NCI-H1930 (cell line): ENCODE measurements around the gene GRPEL1.

Source experiments
- DNase-seq, 2 experiments: peaks; one replicate each; lab custom pipeline; 2025; lab: John Stamatoyannopoulos, UW

Gene GRPEL1

DNA sequence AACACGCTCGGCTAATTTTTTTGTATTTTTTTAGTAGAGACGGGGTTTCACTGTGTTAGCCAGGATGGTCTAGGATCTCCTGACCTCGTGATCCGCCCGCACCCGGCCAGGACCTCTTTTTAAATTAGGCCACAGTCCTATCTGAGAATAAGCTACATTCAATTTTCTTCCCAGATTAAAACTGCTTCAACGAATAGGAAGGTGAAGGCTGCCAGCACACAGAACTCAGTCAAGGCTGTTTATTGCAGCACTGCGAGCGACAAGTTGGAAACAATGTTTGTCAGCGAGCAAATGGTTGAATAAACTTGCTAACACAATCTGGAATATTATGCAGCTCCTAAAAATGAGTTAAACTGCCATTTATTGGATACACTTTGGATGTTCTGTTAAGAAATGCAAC is 1.9 kb downstream of the GRPEL1 start:
- DNase-seq = no peak

DNA sequence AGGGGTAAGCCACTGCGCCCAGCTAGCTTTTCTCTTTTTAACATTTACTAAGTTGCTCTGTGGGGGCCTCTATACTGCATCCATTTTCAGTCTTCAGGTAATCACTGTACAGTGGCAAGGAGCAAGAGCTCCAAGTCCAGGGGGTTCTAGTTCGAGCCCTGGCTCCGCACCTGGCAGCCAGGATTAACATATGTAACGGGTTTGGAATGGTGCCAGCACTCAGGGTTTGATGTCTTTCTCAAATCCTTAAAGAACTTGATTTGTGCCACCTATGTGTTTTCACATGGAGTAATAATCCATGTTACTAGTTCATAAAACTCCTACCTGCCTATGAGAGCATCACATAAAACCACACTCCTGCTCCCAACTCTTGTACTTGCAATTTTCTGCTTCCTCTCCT is 4.5 kb downstream of the GRPEL1 start:
- no peak for DNase-seq

DNA sequence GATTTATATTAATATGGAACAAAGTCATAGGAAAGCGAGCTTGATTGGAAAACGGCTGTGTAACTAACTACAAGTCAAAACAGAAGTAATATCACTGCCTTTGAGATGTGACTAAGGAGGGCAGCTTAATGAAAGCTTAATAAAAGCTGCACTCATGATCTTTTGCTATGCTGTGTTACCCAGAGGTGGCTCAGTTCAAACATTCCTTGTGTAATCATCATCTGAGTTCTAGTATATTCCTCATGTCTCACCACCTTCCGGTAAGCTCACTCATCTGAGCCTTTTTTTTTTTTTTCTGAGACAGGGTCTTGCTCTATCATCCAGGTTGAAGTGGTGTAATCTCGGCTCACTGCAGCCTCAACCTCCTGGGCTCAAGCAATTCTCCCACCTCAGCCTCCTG is 5.0 kb downstream of the GRPEL1 start:
- no peak for DNase-seq

DNA sequence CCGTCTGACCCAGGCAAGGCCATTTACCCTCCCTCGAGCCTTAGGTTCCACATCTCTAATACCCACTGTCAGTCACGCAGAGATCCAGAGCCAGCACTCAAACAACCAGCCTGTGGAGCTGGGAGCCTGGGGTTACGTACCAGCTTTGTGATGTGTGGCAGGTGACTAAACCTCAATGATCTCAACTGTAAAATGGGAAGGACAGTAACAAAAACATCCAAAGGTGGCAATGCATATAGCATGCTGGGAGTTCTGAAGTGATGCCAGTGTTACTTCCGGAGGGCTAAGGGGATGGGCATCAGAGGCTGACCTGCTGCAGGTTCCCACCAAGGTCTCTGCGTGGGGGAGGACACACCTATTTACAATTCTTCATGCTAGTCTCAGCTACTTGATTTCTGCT is 6.0 kb downstream of the GRPEL1 start:
- DNase-seq = no peak

DNA sequence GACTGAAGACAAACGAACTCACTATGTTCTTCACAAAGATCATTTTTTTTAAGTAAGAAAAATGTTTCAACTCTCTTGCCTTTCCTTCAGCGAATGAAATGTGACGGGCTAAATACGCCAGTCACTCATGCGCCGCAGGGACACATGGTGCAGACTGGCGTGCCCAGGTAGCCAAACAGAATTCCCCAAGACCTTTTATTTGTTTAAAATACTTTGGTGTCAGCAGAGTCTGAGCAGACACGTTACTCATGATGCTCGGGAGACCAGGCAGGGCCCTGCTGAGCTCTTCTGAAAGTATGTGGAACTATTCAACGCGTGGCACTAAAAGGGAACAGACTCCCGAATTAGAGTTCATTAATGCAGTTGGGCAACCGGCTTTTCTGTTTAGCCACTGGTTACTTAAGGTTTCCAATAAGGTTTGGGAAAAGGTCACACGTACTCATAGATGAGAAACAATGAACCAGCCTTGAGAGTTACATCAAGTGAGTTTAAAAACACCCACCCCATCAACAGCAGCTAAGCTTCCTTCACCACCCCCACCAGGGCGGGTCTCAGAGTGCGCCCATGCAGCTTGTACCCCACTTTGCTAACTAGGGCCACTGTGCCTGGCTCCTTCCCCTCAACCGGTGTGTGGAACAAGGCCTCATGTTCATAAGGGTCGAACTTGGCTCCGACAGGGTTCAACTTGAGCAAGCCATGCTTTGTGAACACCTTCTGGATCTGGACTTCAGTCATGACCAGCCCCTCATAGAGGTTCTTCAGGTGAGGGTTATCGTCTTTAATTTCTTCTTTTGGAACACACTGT is 7.3 kb downstream of the GRPEL1 start:
- DNase-seq = no peak

DNA sequence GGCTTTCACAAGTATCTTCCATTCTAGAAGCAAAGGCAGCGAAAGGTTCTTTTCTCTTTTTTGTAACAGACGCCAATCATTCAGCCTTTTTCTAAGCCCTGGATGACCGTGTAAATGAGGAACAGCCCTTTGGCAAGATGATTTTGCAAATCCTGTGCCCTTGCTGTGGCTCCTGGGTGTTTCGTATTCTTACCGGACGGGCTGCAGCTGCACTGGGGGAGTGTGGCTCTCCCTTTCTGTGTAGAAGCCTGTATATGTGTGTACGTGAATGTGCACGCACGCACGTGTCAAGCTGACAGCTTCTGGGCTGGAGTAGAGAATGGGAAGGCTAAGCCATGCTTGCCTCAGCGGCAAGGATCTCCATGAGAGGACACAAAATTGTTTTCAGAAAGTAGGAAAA is 8.2 kb downstream of the GRPEL1 start:
- DNase-seq = no peak

DNA sequence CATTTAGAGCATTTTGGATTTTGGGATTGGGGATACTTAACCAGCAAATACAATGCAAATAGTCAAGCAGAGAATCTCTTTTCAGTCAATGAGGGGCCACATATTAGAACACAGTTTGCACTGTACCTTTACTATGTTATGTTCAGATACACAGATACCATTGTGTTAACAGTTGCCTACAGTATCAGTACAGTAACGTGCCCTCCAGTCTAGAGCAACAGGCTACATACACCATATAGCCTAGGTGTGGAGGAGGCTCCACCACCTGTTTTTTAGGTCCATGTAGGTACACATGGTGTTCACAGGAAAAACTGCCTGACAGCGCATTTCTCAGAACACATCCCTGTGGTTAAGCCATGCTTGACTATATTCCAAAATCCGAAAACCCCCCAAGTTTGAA is 9.1 kb downstream of the GRPEL1 start:
- DNase-seq = no peak

DNA sequence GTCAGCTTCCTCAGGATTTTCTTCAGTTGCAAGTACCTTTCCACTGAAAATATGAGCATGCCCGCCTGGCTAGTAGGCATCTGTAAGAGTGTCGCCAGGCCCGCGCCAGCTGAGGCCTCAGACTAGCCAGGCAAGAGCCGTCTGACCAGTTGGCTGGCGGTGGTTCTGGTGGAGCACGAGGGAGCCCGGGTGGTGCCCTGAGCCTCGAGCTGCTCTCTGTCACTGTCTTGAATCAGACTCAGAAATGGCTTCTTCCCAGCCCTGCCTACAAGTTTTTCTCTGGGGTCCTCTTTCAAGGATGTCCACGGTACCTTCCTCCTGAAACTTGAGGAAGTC is 11.9 kb downstream of the GRPEL1 start:
- DNase-seq = no peak

DNA sequence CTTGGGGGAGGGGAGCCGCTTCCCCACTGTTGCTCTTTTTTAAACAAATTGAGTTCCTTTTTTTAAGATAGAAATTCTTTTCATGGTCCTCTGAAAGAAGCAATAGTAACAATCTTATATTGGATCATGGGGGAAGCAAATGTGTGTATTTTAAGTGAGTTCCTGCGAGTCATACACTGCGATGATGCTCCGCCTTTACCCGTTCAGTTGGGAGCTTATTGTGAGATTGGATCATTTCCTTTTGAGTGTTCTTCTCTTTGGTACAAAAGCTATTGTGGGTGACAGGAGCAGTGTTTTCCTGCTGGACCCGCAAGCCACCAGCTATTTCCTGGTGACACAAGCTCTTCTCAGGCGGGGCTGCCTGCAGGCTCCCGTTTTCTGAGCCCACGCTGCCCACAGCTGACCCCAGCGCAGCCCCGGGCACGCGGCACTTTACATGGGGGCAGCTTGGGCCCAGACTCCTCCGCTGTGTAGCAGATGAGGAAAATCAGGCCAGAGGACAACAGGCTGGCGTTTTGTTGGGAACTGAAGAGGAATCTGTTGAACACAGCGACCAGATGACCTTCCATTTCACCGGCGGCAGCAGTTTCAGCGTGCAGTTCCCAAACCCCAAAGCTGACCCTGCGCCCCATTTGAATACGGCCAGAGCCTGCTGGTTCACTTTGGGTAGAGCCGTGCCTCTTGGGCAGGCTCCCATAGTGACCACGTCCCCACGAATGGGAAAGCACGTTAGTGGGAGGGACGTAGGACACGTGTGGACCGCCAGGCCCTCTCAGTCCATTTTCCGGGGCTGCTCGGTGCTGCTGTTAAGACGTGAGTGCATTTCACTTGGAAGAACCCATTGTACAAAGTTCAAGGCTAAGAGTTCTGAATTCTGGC is 12.5 kb downstream of the GRPEL1 start:
- DNase-seq = no peak

DNA sequence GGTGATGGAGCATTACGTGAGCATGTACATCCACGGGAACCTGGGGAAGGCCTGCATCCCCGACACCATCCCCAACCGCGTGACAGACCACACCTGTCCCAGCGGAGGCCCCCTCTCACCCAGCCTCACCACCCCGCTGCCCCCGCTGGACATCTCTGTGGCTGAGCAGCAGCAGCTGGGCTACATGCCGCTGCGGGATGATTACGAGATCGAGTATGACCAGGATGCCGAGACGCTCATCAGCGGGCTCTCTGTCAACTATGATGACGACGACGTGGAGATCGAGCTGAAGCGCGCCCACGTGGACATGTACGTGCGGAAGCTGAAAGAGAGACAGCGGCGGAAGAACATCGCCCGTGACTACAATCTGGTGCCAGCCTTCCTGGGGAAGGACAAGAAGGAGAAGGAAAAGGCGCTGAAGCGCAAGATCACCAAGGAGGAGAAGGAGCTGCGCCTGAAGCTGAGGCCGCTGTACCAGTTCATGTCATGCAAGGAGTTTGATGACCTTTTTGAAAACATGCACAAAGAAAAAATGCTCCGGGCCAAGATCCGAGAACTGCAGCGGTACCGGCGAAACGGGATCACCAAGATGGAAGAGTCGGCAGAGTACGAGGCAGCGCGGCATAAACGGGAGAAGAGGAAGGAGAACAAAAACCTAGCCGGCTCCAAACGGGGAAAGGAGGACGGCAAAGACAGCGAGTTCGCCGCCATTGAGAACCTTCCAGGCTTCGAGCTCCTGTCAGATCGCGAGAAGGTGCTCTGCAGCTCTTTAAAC is 13.6 kb downstream of the GRPEL1 start:
- no peak for DNase-seq

DNA sequence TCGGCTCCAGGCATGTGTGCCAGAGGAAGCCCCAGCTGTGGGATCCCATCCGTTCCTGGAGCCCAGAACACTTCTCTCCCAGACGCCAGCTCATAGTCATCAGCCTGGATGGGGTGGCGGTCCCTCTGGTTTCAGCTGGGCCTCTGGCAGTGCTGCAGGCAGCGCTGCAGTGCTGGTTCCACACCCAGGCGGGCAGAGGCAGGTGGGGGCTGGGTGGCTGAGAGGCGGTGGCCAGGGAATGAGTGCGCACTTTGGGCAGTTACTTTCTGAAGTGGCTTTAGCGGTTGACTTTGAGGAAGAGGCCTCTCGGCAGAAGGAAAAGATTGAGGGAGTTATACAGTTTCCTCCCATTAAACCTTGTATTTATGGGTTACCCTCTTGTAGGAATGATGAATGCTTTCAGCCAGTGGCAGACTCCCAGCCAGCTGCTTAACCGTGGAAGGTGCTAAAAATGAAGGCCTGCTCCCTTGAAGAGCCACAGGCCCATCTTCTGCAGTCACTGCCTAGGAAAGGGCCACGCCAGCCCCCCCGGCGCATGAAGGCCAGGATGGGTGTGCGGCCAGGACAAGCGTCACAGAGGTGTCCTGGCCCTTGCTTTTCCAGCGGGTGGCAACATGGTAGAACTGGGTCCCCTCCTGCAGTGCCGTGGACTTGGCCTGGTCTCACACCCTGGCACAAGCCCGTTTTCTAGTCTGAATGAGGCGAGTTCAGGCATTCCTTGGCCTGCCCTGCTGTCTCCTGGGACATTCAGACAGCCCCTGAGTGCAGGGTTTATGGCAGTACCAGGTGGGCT is 14.7 kb downstream of the GRPEL1 start:
- no peak for DNase-seq

DNA sequence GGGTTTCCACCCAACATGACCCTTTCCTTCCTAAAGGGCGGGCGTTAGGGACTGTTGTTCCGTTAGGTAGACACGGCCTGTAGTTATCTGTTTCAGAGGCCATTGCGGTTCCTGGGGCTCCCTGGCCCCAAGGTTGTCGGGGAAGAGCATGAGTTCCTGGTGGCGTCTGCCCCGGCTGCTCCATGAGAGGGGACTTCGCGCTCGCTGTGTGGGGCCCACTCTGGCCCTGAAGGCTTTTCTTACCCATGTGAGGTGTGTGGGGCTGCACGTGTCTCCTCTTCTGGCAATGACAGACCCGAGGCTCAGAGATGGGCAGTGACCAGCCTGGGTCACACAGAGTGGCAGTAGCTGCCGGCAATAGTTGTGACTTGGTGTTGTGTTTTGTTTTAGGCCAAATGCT is 15.6 kb downstream of the GRPEL1 start:
- no peak for DNase-seq

DNA sequence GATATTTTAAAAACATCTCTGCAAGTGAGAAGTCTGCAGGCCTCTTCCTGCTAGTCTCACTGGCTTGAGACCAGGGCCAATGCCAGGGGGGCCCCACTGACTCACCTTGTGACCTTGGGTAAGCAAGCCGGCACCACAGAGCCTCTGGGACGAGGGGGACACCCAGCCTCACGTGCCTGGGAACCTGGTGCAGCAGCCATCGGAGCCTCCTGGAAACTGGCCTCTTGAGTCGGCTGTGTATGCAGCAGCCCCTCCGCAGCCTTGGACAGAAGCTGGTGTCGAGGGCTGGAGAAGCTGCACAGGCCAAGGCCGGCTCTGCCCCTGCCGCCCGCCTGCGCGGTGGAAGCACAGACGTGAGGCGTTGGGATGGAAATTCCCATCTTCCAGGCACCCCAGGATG is 16.0 kb downstream of the GRPEL1 start:
- DNase-seq = no peak

DNA sequence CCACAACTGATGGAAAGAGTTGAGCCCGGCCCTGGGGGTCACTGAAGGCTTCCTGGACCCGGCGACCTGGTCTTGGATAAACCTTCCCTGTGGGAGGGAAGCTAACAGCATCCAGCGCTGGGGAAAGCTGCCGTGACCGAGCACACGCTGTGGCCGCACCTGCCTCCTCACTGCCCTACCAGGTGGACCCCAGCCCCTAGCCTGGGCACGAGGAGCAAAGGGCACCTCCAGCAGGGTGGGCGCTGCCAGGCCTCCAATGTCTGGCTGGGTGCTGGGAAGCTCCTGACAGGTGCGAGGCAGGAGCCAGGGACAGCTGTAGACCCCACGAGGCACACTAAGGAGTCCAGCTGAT is 16.7 kb downstream of the GRPEL1 start:
- DNase-seq = no peak

DNA sequence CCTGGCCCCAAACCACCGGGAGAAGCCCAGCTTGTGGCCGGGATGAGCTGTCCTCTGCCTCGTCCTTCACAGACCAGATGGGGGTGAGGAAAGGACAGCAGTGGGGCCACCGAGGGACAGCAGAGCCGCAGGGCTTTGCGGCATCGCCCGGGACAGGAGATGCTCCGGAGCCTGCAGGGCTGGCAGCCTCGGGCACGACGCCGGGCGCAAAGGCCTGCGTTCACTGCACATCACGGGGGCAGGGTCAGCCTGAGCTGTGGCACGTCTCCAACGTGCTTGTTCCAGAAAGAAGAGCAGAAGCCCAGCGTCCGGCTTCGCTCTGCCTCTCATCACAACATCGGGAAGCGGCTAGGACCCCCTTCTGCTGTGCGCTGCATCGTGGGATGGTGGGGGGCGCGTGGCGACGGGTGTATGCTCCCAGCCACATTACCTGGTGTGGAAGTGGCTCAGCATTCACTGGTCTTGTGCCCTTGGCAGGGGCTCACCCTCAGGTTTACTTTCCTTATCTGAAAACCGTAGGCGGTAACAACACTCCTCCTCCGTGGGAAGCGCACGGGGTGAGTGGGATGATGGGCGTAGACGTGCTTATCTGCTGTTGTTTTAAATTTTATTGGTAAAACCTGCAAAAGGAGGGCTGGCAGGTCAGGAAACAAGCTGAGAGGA is 17.3 kb downstream of the GRPEL1 start:
- DNase-seq = no peak

DNA sequence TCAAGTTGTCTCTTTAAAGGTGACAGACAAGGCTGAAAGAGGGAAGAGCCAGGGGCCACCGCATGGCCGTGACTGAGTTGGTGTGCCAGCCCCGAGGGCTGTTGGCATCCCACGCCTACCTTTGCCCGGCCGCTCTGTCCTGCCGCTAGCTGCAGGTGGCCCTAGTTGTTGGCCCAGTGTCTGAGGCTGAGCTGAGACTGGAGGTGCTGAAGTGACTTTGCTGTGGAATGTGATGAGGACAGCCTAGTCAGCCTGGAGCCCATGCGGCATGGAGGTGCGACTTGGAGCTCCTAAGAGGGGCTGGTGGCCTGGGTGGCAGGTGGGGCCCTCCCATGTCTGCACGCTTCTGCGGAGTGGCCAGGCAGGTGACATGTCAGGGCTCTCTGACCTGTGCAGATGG is 18.1 kb downstream of the GRPEL1 start:
- no peak for DNase-seq

DNA sequence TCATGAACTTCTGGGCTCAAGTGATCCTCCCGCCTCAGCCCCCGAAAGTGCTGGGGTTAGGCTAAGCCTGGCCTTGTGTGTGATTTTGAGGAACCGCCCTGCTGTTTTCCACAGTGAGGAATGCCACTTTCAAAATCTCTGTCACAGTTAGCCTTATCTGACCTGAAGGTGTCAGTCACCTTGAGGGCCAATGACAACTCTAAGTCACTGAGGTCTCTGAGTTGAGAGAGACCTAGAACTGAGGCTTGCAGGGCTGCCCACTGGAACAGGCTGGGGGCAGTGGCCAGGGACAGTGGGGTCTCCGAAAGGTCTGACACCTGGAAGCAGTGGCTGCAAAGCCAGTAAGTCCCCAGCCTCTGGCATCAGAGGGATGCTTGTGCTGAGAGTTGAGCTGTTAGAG is 18.6 kb downstream of the GRPEL1 start:
- no peak for DNase-seq

DNA sequence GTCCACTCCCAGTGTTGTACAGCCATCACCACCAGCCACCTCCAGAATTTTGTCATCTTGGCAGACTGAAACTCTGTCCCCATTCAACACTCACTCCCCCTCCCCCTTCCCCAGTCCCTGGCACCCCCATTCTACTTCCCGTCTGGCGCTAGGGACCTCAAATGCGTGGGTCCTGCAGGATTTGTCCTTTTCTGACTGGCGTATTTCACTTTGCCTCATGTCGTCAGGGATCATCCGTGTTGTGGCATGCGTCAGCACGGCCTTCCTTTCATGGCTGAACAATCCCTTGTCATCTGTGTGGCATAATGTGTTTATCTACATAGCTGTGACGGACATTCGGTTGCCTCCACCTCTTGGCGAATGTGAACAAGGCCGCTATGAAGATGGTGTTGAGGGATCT is 19.2 kb downstream of the GRPEL1 start:
- no peak for DNase-seq

DNA sequence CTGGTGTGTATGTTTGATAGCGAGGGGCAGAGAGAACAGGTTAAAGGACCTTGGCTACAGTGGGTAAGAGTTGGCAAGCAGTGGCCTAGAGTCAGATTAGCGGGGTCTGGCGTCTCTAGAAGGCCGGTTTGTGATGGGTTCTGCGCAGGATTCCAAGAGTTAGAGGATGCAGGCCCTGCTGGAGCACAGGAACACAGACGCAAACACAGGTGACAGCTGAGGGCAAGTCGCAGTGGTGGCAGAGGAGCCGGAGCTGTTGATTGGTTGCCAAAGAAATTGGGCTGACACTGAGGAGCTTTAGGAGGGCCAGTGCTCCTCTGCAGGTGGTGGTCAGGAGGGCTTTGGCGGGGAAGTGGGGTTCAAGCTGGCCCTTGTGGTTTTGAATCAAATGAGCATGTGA is 20.9 kb downstream of the GRPEL1 start:
- no peak for DNase-seq

DNA sequence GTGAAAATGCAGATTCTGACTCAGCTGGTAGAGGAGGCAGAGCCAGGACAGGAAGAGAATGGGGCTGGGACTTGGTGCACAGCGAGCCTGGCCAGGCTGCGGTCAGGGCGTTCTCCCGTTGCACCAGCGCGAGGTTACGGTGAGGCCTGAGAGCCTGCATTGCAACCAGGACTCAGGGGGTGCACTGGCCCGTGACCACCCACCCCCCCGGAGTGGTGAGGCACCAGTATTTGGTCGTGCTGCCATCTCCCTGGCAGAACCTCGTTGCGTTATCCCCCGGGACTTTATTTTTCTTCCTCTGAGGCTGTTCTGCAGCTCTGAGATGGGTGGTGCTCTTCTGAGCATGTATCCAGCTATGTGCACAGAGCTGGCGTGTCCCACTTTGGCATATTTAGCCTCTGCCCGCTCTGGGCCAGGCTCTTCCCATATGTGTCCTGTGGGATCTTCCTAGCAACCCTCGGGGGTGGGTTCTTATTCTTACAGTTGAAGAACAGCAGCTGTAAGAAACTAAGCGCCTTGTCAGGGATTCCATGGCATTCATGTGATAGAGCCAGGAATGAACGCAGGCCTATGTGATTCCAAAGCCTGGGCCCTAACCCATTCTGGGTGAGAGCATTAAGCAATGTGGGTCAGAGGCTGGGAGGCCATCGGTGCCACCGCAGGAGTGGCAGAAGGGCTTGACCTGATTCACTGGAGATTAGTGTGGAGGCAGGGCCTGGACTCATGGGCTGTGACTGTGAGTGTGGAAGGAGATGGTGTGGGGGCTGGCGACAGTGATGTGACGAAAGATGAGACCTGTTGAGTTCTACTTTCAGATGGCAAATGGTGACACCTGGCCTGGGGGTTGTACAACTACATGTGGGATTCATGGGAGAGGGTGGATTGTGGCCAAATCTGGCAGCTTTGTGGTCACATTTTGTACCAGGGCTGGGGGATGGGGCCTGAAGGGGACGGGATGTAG is 21.6 kb downstream of the GRPEL1 start:
- DNase-seq = no peak
